Measurements from ENCODE around the gene CIDEA. TPM values are rescaled to one million over a fixed set of nuclear protein-coding genes. Genes with fewer than 3 reads are reported as not detected.
A peak's percentile ranks its signal among the peaks of the same experiment; 100 is the strongest.

The CIDEA gene
- total and polyA plus RNA-seq, 2 donors from 2014 or later = not detected

- FAIRE-seq (no peak), DNase-seq (peak in 1 of 5 donors; percentile 25)
- no peak overlapping the region for H3K4me3 ChIP-seq (ENCODE audit: low read length in 3 of 3)
- intact Hi-C loops (cut with DNase I) = no loop called here
- H3K9me3 ChIP-seq (ENCODE audit: control insufficient read depth in 2 of 3, insufficient read depth in 1 of 3, low read length in 3 of 3) = peaks cover 0 to 5% (median 0%) of the 10 kb centered on the region in 3 donors
- H3K4me1 ChIP-seq (ENCODE audit: control insufficient read depth in 2 of 3, insufficient read depth in 2 of 3, low read depth in 1 of 3, low read length in 3 of 3) = peaks cover 0 to 1% (median 0%) of the 10 kb centered on the region in 3 donors
- no peaks in the 10 kb centered on the region for H3K36me3 ChIP-seq (ENCODE audit: control insufficient read depth in 2 of 3, insufficient read depth in 3 of 3, low read length in 3 of 3)
- no peaks in the 10 kb centered on the region for H3K27me3 ChIP-seq (ENCODE audit: control insufficient read depth, insufficient read depth, low read length)
- TF ChIP-seq, protein P1, sequence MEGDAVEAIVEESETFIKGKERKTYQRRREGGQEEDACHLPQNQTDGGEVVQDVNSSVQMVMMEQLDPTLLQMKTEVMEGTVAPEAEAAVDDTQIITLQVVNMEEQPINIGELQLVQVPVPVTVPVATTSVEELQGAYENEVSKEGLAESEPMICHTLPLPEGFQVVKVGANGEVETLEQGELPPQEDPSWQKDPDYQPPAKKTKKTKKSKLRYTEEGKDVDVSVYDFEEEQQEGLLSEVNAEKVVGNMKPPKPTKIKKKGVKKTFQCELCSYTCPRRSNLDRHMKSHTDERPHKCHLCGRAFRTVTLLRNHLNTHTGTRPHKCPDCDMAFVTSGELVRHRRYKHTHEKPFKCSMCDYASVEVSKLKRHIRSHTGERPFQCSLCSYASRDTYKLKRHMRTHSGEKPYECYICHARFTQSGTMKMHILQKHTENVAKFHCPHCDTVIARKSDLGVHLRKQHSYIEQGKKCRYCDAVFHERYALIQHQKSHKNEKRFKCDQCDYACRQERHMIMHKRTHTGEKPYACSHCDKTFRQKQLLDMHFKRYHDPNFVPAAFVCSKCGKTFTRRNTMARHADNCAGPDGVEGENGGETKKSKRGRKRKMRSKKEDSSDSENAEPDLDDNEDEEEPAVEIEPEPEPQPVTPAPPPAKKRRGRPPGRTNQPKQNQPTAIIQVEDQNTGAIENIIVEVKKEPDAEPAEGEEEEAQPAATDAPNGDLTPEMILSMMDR (IDR thresholded peaks at IDR 0.05; ENCODE audit: borderline replicate concordance, extremely low read depth, insufficient read depth) = no peak
- no peak overlapping the region for H3K27ac ChIP-seq (ENCODE audit: low read depth in 2 of 2, low read length in 2 of 2)
- H3K9ac ChIP-seq (ENCODE audit: low read length in 3 of 3) = no peak overlapping the region
Measured at GRCh38 chr18:12293831-12294230, 39.7 kb downstream of the CIDEA start.

- TF ChIP-seq, protein P1 (IDR thresholded peaks at IDR 0.05; ENCODE audit: borderline replicate concordance, extremely low read depth, insufficient read depth) = no peak
- H3K36me3 ChIP-seq (ENCODE audit: control insufficient read depth in 2 of 3, insufficient read depth in 3 of 3, low read length in 3 of 3) = no peaks in the 10 kb centered on the region
- H3K4me3 ChIP-seq (ENCODE audit: low read length in 3 of 3) = no peak overlapping the region
- H3K27ac ChIP-seq (ENCODE audit: low read depth in 2 of 2, low read length in 2 of 2) = no peak overlapping the region
- no peak overlapping the region for H3K9ac ChIP-seq (ENCODE audit: low read length in 3 of 3)
- no peaks in the 10 kb centered on the region for H3K4me1 ChIP-seq (ENCODE audit: control insufficient read depth in 2 of 3, insufficient read depth in 2 of 3, low read depth in 1 of 3, low read length in 3 of 3)
- DNase-seq (peak in 1 of 5 donors; percentile 21), FAIRE-seq (no peak)
- no peaks in the 10 kb centered on the region for H3K27me3 ChIP-seq (ENCODE audit: control insufficient read depth, insufficient read depth, low read length)
- intact Hi-C loops (cut with DNase I) = no loop called here
- H3K9me3 ChIP-seq (ENCODE audit: control insufficient read depth in 2 of 3, insufficient read depth in 1 of 3, low read length in 3 of 3) = peaks cover 0 to 5% (median 0%) of the 10 kb centered on the region in 3 donors
Measured at GRCh38 chr18:12295389-12296086, 41.4 kb downstream of the CIDEA start.

DNA sequence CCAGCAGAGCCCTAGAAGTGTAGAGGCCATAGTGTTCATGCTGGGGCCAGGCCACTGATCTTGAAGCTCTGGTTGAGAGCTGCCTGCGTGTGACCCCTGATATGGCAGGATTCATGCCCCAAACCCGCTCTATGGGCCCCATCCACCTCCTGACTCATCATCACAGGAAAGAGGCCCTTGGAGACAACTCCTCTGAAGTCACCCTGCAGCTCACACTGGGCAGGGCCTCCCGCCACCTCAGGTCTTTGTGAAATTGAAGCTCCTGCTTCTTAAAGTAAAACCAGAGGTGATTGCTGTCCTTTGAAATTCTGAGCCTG is 41.9 kb downstream of the CIDEA start:
- no peak for DNase-seq

More for the DNA sequence above, 41.9 kb downstream of the CIDEA start:
- Histone ChIP-seq H3K27ac (ENCODE audit: low read depth in 2 of 2, low read length in 2 of 2) (no peak overlapping the region), H3K9ac (ENCODE audit: low read length in 3 of 3) (no peak overlapping the region), H3K27me3 (ENCODE audit: control insufficient read depth, insufficient read depth, low read length) (no peaks in the 10 kb centered on the region), H3K4me3 (ENCODE audit: low read length in 3 of 3) (no peak overlapping the region), H3K36me3 (ENCODE audit: control insufficient read depth in 2 of 3, insufficient read depth in 3 of 3, low read length in 3 of 3) (no peaks in the 10 kb centered on the region), H3K4me1 (ENCODE audit: control insufficient read depth in 2 of 3, insufficient read depth in 2 of 3, low read depth in 1 of 3, low read length in 3 of 3) (no peaks in the 10 kb centered on the region), H3K9me3 (ENCODE audit: control insufficient read depth in 2 of 3, insufficient read depth in 1 of 3, low read length in 3 of 3) (peaks cover 0 to 5% (median 0%) of the 10 kb centered on the region in 3 donors)
- intact Hi-C loops (cut with DNase I) = no loop called here
- FAIRE-seq = no peak
- TF ChIP-seq, protein P1 (IDR thresholded peaks at IDR 0.05; ENCODE audit: borderline replicate concordance, extremely low read depth, insufficient read depth) = no peak
